Osteocyte (in vitro differentiated cells): ENCODE results near the gene ITM2B. TPM values are rescaled to one million over a fixed set of nuclear protein-coding genes. Genes with fewer than 3 reads are reported as not detected.

ENCODE experiments used
- DNase-seq: peaks from one replicate; pipeline ENCODE4 v3.0.0; 2021; ENCODE audit warnings: mixed read lengths; ENCODE audit not compliant: unreplicated experiment; ENCODE audit errors: extremely low spot score
- H3K27ac Mint-ChIP-seq: one replicate; pipeline ENCODE4 v1.8.0; 2021; ENCODE audit warnings: mild to moderate bottlenecking, mixed read lengths; ENCODE audit not compliant: unreplicated experiment
- H3K27me3 Mint-ChIP-seq: one replicate; pipeline ENCODE4 v1.8.0; 2021; ENCODE audit warnings: mixed read lengths; ENCODE audit not compliant: unreplicated experiment
- H3K36me3 Mint-ChIP-seq: one replicate; pipeline ENCODE4 v1.8.0; 2021; ENCODE audit warnings: mixed read lengths; ENCODE audit not compliant: unreplicated experiment
- H3K4me1 Mint-ChIP-seq: one replicate; pipeline ENCODE4 v1.8.0; 2021; ENCODE audit warnings: mixed read lengths; ENCODE audit not compliant: unreplicated experiment
- H3K4me3 Mint-ChIP-seq: one replicate; pipeline ENCODE4 v1.8.0; 2021; ENCODE audit warnings: mild to moderate bottlenecking, moderate library complexity, mixed read lengths; ENCODE audit not compliant: unreplicated experiment
- H3K9me3 Mint-ChIP-seq: one replicate; pipeline ENCODE4 v1.8.0; 2021; ENCODE audit warnings: mixed read lengths; ENCODE audit not compliant: unreplicated experiment
- CTCF ChIP-seq: fragments of 200-600 bp; sonication (generic); IDR thresholded peaks from 2 replicates; pipeline ENCODE4 v1.5.0; 2021; ENCODE audit warnings: antibody characterized with exemption, mild to moderate bottlenecking, moderate library complexity
- total RNA-seq: library from RNA; stranded (reverse); gene quantifications from 2 replicates; pipeline ENCODE4 v1.2.1, GENCODE V29; 2021

Gene ITM2B
- total RNA-seq, 1 donor from 2014 or later = 510 TPM

GRCh38 chr13:48318821-48319511, 86.0 kb downstream of the ITM2B start:
- H3K9me3 Mint-ChIP-seq = peaks cover 10% of the 10 kb centered on the region
- no peak for DNase-seq
- TF ChIP-seq CTCF = no peak
- H3K4me3 Mint-ChIP-seq = no peak overlapping the region
- H3K27ac Mint-ChIP-seq = no peak overlapping the region
- H3K4me1 Mint-ChIP-seq = no peaks in the 10 kb centered on the region
- no peaks in the 10 kb centered on the region for H3K27me3 Mint-ChIP-seq
- H3K36me3 Mint-ChIP-seq = peaks cover 34% of the 10 kb centered on the region

Other genes starting within 250 kb of the ITM2B start
- 38.7 and 41.6 TPM in 2 replicates for gene SUCLA2, start 231.9 kb upstream of the ITM2B start, total RNA-seq
- gene NUDT15, start 195.5 kb upstream of the ITM2B start, total RNA-seq = 9.0 and 9.3 TPM in 2 replicates
- 38.6 and 44.2 TPM in 2 replicates for gene MED4, start 138.1 kb upstream of the ITM2B start, total RNA-seq
- gene RB1, start 70.5 kb downstream of the ITM2B start, total RNA-seq = 42.3 and 45.0 TPM in 2 replicates
- 10.1 and 13.0 TPM in 2 replicates for gene LPAR6, start 179.9 kb downstream of the ITM2B start, total RNA-seq